ENCODE data around the gene CALR.

CALR gene

DNA sequence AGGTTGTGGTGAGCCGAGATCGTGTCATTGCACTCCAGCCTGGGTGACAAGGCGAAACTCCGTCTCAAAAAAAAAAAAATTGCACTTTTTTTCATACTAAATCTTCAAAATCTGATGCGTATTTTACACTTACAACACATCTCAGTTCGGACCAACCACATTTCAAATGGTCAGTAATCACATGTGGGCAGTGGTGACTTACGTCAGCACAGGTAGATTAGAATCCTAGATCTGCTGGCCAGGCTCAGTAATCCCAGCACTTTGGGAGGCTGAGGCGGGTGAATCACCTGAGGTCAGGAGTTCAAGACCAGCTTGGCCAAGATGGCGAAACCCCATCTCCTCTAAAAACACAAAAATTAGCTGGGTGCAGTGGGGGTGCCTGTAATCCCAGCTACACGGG, 3.3 kb upstream of the CALR start:
- TF ChIP-seq FOXP2 (optimal IDR thresholded peaks at IDR 0.05; ENCODE audit: borderline replicate concordance, extremely low read depth, extremely low read length, insufficient read depth) = no peak
- TF ChIP-seq TAF1 (IDR thresholded peaks at IDR 0.05; ENCODE audit: borderline replicate concordance, insufficient read depth, low read length) = no peak

DNA sequence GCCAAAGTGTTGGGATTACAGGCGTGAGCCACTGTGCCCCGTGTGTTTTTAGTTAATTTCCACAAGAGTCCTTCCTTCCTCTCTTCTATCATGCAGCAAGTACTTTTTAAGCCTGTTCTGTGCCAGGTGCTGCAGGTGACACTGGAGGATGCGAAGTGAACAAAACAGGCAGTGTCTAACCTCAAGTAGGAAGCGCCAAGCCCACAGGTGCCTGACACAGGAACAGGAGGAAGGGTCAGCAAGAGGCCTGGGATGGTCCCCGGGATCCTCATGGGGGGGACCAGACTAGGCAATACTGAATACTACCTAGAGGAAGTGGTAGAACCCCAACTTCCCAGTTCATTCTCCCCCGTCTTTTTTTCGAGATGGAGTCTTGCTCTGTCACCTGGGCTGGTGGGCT, 1.8 kb upstream of the CALR start:
- TF ChIP-seq, protein P1, sequence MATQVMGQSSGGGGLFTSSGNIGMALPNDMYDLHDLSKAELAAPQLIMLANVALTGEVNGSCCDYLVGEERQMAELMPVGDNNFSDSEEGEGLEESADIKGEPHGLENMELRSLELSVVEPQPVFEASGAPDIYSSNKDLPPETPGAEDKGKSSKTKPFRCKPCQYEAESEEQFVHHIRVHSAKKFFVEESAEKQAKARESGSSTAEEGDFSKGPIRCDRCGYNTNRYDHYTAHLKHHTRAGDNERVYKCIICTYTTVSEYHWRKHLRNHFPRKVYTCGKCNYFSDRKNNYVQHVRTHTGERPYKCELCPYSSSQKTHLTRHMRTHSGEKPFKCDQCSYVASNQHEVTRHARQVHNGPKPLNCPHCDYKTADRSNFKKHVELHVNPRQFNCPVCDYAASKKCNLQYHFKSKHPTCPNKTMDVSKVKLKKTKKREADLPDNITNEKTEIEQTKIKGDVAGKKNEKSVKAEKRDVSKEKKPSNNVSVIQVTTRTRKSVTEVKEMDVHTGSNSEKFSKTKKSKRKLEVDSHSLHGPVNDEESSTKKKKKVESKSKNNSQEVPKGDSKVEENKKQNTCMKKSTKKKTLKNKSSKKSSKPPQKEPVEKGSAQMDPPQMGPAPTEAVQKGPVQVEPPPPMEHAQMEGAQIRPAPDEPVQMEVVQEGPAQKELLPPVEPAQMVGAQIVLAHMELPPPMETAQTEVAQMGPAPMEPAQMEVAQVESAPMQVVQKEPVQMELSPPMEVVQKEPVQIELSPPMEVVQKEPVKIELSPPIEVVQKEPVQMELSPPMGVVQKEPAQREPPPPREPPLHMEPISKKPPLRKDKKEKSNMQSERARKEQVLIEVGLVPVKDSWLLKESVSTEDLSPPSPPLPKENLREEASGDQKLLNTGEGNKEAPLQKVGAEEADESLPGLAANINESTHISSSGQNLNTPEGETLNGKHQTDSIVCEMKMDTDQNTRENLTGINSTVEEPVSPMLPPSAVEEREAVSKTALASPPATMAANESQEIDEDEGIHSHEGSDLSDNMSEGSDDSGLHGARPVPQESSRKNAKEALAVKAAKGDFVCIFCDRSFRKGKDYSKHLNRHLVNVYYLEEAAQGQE (IDR thresholded peaks at IDR 0.05; ENCODE audit: insufficient read depth in 1 of 2, low read depth in 2 of 2, low read length in 2 of 2) = no peak
- TF ChIP-seq POLR2AphosphoS5 (IDR thresholded peaks at IDR 0.05; ENCODE audit: low read depth, low read length) (no peak), FOXP2 (optimal IDR thresholded peaks at IDR 0.05; ENCODE audit: borderline replicate concordance, extremely low read depth, extremely low read length, insufficient read depth) (no peak), TAF1 (IDR thresholded peaks at IDR 0.05; ENCODE audit: borderline replicate concordance, insufficient read depth, low read length) (no peak), SIN3A (IDR thresholded peaks at IDR 0.05; ENCODE audit: borderline replicate concordance, insufficient read depth, low read length) (no peak)

DNA sequence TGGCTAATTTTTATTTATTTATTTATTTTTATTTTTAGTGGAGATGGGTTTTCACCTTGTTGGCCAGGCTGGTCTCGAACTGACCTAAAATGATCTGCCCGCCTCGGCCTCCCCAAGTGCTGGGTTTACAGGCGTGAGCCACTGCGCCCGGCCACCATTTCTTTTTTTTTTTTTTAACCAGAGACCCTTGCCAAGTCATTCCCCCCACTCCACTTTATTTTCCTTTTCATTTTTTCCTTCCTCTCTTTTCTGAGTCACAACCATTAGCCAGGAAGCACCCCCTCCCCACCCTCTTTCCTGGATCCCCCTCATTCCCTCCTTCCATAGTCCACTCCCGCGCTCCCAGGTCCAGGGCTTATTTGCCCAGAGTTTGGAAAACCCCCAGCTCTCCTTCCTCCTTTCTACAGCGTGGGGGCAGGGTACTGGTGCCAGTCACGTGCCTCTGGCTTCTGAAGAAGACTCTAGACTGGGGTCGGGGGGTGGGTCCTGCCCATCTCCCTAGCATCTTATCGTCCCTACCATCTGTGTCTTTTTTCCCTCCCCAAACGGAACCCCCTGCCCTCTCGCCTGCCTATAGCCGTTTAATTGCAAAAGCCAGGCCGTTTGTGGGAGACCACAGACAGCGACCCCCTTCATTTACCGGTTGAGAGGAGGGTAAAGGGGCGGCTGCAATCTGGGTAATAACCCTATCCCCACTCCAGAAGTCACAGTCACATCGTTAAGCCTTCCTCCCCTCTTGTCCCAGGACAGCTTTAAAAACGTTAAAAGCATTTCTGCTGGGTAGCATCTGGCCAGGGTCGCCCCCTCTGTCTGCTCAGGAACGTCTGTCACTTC, 1.1 kb upstream of the CALR start:
- TF ChIP-seq, protein P1 (IDR thresholded peaks at IDR 0.05; ENCODE audit: insufficient read depth in 1 of 2, low read depth in 2 of 2, low read length in 2 of 2) = no peak
- TF ChIP-seq FOXP2 (optimal IDR thresholded peaks at IDR 0.05; ENCODE audit: borderline replicate concordance, extremely low read depth, extremely low read length, insufficient read depth) = no peak
- no peak for TF ChIP-seq TAF1 (IDR thresholded peaks at IDR 0.05; ENCODE audit: borderline replicate concordance, insufficient read depth, low read length)
- TF ChIP-seq POLR2AphosphoS5 (IDR thresholded peaks at IDR 0.05; ENCODE audit: low read depth, low read length) = no peak
- no peak for TF ChIP-seq SIN3A (IDR thresholded peaks at IDR 0.05; ENCODE audit: borderline replicate concordance, insufficient read depth, low read length)

DNA sequence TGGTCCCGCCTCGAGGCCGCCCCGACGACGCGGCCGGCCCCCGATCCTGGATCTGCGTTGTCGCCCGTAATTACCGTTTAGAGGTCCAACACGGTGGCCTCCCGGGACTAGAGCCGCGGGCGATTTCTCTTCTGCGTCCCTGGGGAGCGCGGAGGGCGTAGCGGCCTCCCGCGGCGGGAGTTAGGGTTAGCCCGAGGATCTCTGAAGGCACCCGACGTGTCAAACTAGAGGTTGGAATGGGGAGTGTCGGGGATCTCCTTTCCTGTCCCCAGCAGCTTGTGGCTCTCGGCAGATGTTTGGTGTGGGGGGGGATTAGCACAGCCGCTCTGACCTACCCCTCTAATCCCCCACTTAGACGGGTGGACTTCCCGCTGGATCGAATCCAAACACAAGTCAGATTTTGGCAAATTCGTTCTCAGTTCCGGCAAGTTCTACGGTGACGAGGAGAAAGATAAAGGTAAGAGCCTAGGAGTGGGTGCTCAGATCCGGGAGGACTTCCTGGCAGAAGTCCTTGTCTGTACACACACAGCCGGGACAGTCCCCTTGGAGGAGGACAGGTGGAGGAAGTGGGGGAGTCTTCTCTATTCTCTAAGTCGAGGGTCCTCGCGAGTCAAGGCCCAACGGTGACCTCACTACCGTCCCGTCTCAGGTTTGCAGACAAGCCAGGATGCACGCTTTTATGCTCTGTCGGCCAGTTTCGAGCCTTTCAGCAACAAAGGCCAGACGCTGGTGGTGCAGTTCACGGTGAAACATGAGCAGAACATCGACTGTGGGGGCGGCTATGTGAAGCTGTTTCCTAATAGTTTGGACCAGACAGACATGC, 581 bp downstream of the CALR start:
- no peak for TF ChIP-seq TAF1 (IDR thresholded peaks at IDR 0.05; ENCODE audit: borderline replicate concordance, insufficient read depth, low read length)
- TF ChIP-seq, protein P1 (IDR thresholded peaks at IDR 0.05; ENCODE audit: insufficient read depth in 1 of 2, low read depth in 2 of 2, low read length in 2 of 2) = no peak
- TF ChIP-seq SIN3A (IDR thresholded peaks at IDR 0.05; ENCODE audit: borderline replicate concordance, insufficient read depth, low read length) = no peak
- no peak; the same call in 1 of the 2 replicates for TF ChIP-seq POLR2AphosphoS5 (IDR thresholded peaks at IDR 0.05; ENCODE audit: low read depth, low read length)
- no peak for TF ChIP-seq FOXP2 (optimal IDR thresholded peaks at IDR 0.05; ENCODE audit: borderline replicate concordance, extremely low read depth, extremely low read length, insufficient read depth)

DNA sequence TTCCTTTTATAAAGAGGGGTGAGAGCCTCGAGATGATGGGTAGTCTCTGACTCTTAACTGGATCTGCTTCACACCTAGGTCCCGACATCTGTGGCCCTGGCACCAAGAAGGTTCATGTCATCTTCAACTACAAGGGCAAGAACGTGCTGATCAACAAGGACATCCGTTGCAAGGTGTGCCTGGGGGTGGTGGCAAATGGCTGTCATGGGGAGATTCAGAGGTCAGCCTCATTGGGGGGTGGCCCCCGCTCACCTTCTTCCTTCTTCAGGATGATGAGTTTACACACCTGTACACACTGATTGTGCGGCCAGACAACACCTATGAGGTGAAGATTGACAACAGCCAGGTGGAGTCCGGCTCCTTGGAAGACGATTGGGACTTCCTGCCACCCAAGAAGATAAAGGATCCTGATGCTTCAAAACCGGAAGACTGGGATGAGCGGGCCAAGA, 1.6 kb downstream of the CALR start:
- TF ChIP-seq SIN3A (IDR thresholded peaks at IDR 0.05; ENCODE audit: borderline replicate concordance, insufficient read depth, low read length) (no peak), POLR2AphosphoS5 (IDR thresholded peaks at IDR 0.05; ENCODE audit: low read depth, low read length) (no peak; the same call in 1 of the 2 replicates), TAF1 (IDR thresholded peaks at IDR 0.05; ENCODE audit: borderline replicate concordance, insufficient read depth, low read length) (no peak), FOXP2 (optimal IDR thresholded peaks at IDR 0.05; ENCODE audit: borderline replicate concordance, extremely low read depth, extremely low read length, insufficient read depth) (no peak)
- TF ChIP-seq, protein P1 (IDR thresholded peaks at IDR 0.05; ENCODE audit: insufficient read depth in 1 of 2, low read depth in 2 of 2, low read length in 2 of 2) = no peak

Data from PFSK-1 (cell line).